ENCODE results near the gene IARS1. TPM values are rescaled to one million over a fixed set of nuclear protein-coding genes. Genes with fewer than 3 reads are reported as not detected.
A peak's percentile ranks its signal among the peaks of the same experiment; 100 is the strongest.

IARS1 gene
- polyA plus RNA-seq, 3 donors: 7.1 to 24.2 (median 22.8) TPM

- Histone ChIP-seq H3K79me2 (ENCODE audit: insufficient read depth, low read length) (peaks cover 7% of the 10 kb centered on the region), H3K4me1 (ENCODE audit: control insufficient read depth in 1 of 2, insufficient read depth in 2 of 2, low read length in 2 of 2) (no peaks in the 10 kb centered on the region), H3K27ac (ENCODE audit: low read depth in 1 of 2, low read length in 2 of 2) (no peak overlapping the region), H3K4me2 (replicated peaks; ENCODE audit: extremely low read depth, low read length, poor library complexity, severe bottlenecking) (no peak overlapping the region), H3K9ac (ENCODE audit: insufficient read depth, low read length, poor library complexity, severe bottlenecking) (no peak overlapping the region), H2AFZ (ENCODE audit: insufficient read depth, low read depth, low read length, poor library complexity, severe bottlenecking) (no peak overlapping the region), H3K9me3 (replicated peaks in 1 of 2; ENCODE audit: control insufficient read depth in 1 of 2, insufficient read depth in 1 of 2, low read length in 2 of 2) (no peaks in the 10 kb centered on the region), H4K20me1 (ENCODE audit: insufficient read depth, low read length) (no peaks in the 10 kb centered on the region), H3K36me3 (replicated peaks in 1 of 2; ENCODE audit: control insufficient read depth in 1 of 2, insufficient read depth in 2 of 2, low read length in 2 of 2) (peaks cover 3 to 23% of the 10 kb centered on the region in 2 donors), H3K4me3 (replicated peaks in 1 of 3; ENCODE audit: low read depth in 2 of 3, low read length in 3 of 3) (no peak overlapping the region), H3K27me3 (ENCODE audit: control insufficient read depth in 2 of 2, insufficient read depth in 2 of 2, low read length in 2 of 2) (no peaks in the 10 kb centered on the region)
- no peak for TF ChIP-seq CTCF (IDR thresholded peaks at IDR 0.05)
- intact Hi-C loops (cut with micrococcal nuclease): no loop called here
- H3K27me3 Mint-ChIP-seq (ENCODE audit: low read depth in 3 of 3): peaks cover 0 to 2% (median 0%) of the 10 kb centered on the region in 3 donors
- H3K4me3 Mint-ChIP-seq: no peak overlapping the region
- peaks cover 10 to 33% of the 10 kb centered on the region in 2 donors for H3K36me3 Mint-ChIP-seq
- no peak for DNase-seq
- WGBS (ENCODE audit: insufficient coverage): no CpG with 5 or more reads among the region's 3 CpGs
- peaks cover 2% of the 10 kb centered on the region for H3K4me1 Mint-ChIP-seq
- H3K27ac Mint-ChIP-seq: peak overlapping the region in 5 of 7 donors; percentile 23 to 68 (median 31)
- H3K9me3 Mint-ChIP-seq: no peaks in the 10 kb centered on the region
Observed at GRCh38 chr9:92332577-92333281, 39.2 kb upstream of the IARS1 start.

GRCh38 chr9:92328225-92328624, 34.7 kb upstream of the IARS1 start:
- H3K27ac Mint-ChIP-seq: peak overlapping the region in 1 of 7 donors; percentile 61
- Histone ChIP-seq H3K4me3 (replicated peaks in 1 of 3; ENCODE audit: low read depth in 2 of 3, low read length in 3 of 3) (no peak overlapping the region), H3K4me2 (replicated peaks; ENCODE audit: extremely low read depth, low read length, poor library complexity, severe bottlenecking) (no peak overlapping the region), H3K9me3 (replicated peaks in 1 of 2; ENCODE audit: control insufficient read depth in 1 of 2, insufficient read depth in 1 of 2, low read length in 2 of 2) (no peaks in the 10 kb centered on the region), H3K27ac (ENCODE audit: low read depth in 1 of 2, low read length in 2 of 2) (no peak overlapping the region), H3K9ac (ENCODE audit: insufficient read depth, low read length, poor library complexity, severe bottlenecking) (no peak overlapping the region), H2AFZ (ENCODE audit: insufficient read depth, low read depth, low read length, poor library complexity, severe bottlenecking) (no peak overlapping the region), H3K36me3 (replicated peaks in 1 of 2; ENCODE audit: control insufficient read depth in 1 of 2, insufficient read depth in 2 of 2, low read length in 2 of 2) (peaks cover 0 to 7% of the 10 kb centered on the region in 2 donors), H3K27me3 (ENCODE audit: control insufficient read depth in 2 of 2, insufficient read depth in 2 of 2, low read length in 2 of 2) (no peaks in the 10 kb centered on the region), H3K4me1 (ENCODE audit: control insufficient read depth in 1 of 2, insufficient read depth in 2 of 2, low read length in 2 of 2) (peaks cover 23 to 29% of the 10 kb centered on the region in 2 donors), H3K79me2 (ENCODE audit: insufficient read depth, low read length) (peaks cover 42% of the 10 kb centered on the region), H4K20me1 (ENCODE audit: insufficient read depth, low read length) (no peaks in the 10 kb centered on the region)
- intact Hi-C loops (cut with micrococcal nuclease): loop anchor here (5.0 to 10.0 kb wide), 4 partner anchors 36 to 437 kb away; partner anchors contain the start of genes BICD2 (in 1 of the 2), IARS1 (in 1 of the 2) and SPTLC1 (in 1 of the 2)
- no peaks in the 10 kb centered on the region for H3K9me3 Mint-ChIP-seq
- no peak for DNase-seq
- H3K4me1 Mint-ChIP-seq: peaks cover 26% of the 10 kb centered on the region
- WGBS (ENCODE audit: insufficient coverage): no CpG with 5 or more reads among the region's 2 CpGs
- H3K4me3 Mint-ChIP-seq: no peak overlapping the region
- H3K36me3 Mint-ChIP-seq: peaks cover 9 to 13% of the 10 kb centered on the region in 2 donors
- H3K27me3 Mint-ChIP-seq (ENCODE audit: low read depth in 3 of 3): peaks cover 0 to 2% (median 0%) of the 10 kb centered on the region in 3 donors
- no peak for TF ChIP-seq CTCF (IDR thresholded peaks at IDR 0.05)
